HFFc6 (cell line): ENCODE measurements around the gene EIPR1. TPM values are rescaled to one million over a fixed set of nuclear protein-coding genes. Genes with fewer than 3 reads are reported as not detected.

Experiments used
- DNase-seq: peaks from one replicate; pipeline ENCODE4 v3.0.0-alpha.2; 2018
- H3K27ac Mint-ChIP-seq: 2 replicates; pipeline ENCODE4 v1.8.0; 2020; ENCODE audit warnings: mild to moderate bottlenecking, mixed read lengths
- H3K27me3 Mint-ChIP-seq: 2 replicates; pipeline ENCODE4 v1.8.0; 2021; ENCODE audit warnings: mild to moderate bottlenecking, moderate library complexity, mixed read lengths; ENCODE audit not compliant: insufficient read depth
- H3K36me3 Mint-ChIP-seq: 2 replicates; pipeline ENCODE4 v1.8.0; 2021; ENCODE audit warnings: low read depth, mixed read lengths
- H3K4me1 Mint-ChIP-seq: 2 replicates; pipeline ENCODE4 v1.8.0; 2020; ENCODE audit warnings: low read depth, mixed read lengths
- H3K4me3 Mint-ChIP-seq: 2 replicates; pipeline ENCODE4 v1.8.0; 2020; ENCODE audit warnings: mild to moderate bottlenecking, moderate library complexity, mixed read lengths
- H3K9me3 Mint-ChIP-seq: 2 replicates; pipeline ENCODE4 v1.8.0; 2020; ENCODE audit warnings: mild to moderate bottlenecking, mixed read lengths
- CTCF ChIP-seq: fragments of 200-600 bp; sonication (generic); IDR thresholded peaks from 2 replicates; pipeline ENCODE4 v1.5.0; 2021; ENCODE audit warnings: antibody characterized with exemption, mild to moderate bottlenecking
- total RNA-seq, 6 experiments: library from RNA; stranded (reverse); fragmentation: NEBNext Ultra II Directional; extraction: Animal tissue kit (Norgen Biotek cat#: 25700); gene quantifications; 2 replicates in 1 of 6; 3 replicates in 5 of 6; pipeline ENCODE4 v1.2.3, GENCODE V29; 2021

The EIPR1 gene
- total RNA-seq, 6 experiments from 2014 or later: 26.6 to 30.9 (median 28.8) TPM

- Mint-ChIP-seq H3K27ac (no peak overlapping the region), H3K36me3 (peaks cover 19% of the 10 kb centered on the region), H3K27me3 (no peaks in the 10 kb centered on the region; the same call in 1 of the 2 replicates), H3K4me3 (no peak overlapping the region), H3K4me1 (no peaks in the 10 kb centered on the region), H3K9me3 (peaks cover 18% of the 10 kb centered on the region)
- DNase-seq: no peak
- TF ChIP-seq CTCF: no peak
Measured at GRCh38 chr2:3292416-3292815, 85.2 kb downstream of the EIPR1 start.

- H3K9me3 Mint-ChIP-seq: peaks cover 24% of the 10 kb centered on the region
- DNase-seq: no peak
Measured at GRCh38 chr2:3291750-3292149, 85.9 kb downstream of the EIPR1 start.

GRCh38 chr2:3291113-3291512, 86.5 kb downstream of the EIPR1 start:
- H3K4me3 Mint-ChIP-seq: no peak overlapping the region

More at GRCh38 chr2:3291750-3292149, 85.9 kb downstream of the EIPR1 start:
- no peak overlapping the region for H3K27ac Mint-ChIP-seq
- no peaks in the 10 kb centered on the region; the same call in 1 of the 2 replicates for H3K27me3 Mint-ChIP-seq
- H3K4me1 Mint-ChIP-seq: no peaks in the 10 kb centered on the region
- TF ChIP-seq CTCF: no peak
- peaks cover 25% of the 10 kb centered on the region for H3K36me3 Mint-ChIP-seq
- H3K4me3 Mint-ChIP-seq: no peak overlapping the region

GRCh38 chr2:3290655-3291054, 87.0 kb downstream of the EIPR1 start:
- H3K4me3 Mint-ChIP-seq: no peak overlapping the region
- H3K9me3 Mint-ChIP-seq: peaks cover 24% of the 10 kb centered on the region

More at GRCh38 chr2:3291113-3291512, 86.5 kb downstream of the EIPR1 start:
- no peaks in the 10 kb centered on the region for H3K4me1 Mint-ChIP-seq
- H3K27me3 Mint-ChIP-seq: no peaks in the 10 kb centered on the region; the same call in 1 of the 2 replicates
- peaks cover 24% of the 10 kb centered on the region for H3K9me3 Mint-ChIP-seq
- no peak for TF ChIP-seq CTCF
- DNase-seq: no peak
- H3K36me3 Mint-ChIP-seq: peaks cover 25% of the 10 kb centered on the region
- no peak overlapping the region for H3K27ac Mint-ChIP-seq

GRCh38 chr2:3289971-3290370, 87.6 kb downstream of the EIPR1 start:
- no peak for TF ChIP-seq CTCF
- Mint-ChIP-seq H3K36me3 (peaks cover 25% of the 10 kb centered on the region), H3K27ac (no peak overlapping the region), H3K4me1 (no peaks in the 10 kb centered on the region), H3K27me3 (no peaks in the 10 kb centered on the region; the same call in 1 of the 2 replicates), H3K9me3 (peaks cover 24% of the 10 kb centered on the region), H3K4me3 (no peak overlapping the region)
- no peak for DNase-seq

More at GRCh38 chr2:3290655-3291054, 87.0 kb downstream of the EIPR1 start:
- no peak for TF ChIP-seq CTCF
- DNase-seq: no peak
- H3K27ac Mint-ChIP-seq: no peak overlapping the region
- H3K4me1 Mint-ChIP-seq: no peaks in the 10 kb centered on the region
- no peaks in the 10 kb centered on the region; the same call in 1 of the 2 replicates for H3K27me3 Mint-ChIP-seq
- peaks cover 25% of the 10 kb centered on the region for H3K36me3 Mint-ChIP-seq
